IPS-NIHi7 (cell line): Measurements from ENCODE around the gene HTR3D.
A peak's percentile ranks its signal among the peaks of the same experiment; 100 is the strongest.
"Not testable (repeated sequence)": the region's sequence is repeated elsewhere in the genome, so short reads cannot be mapped to it uniquely, and the experiment has no call there.

ENCODE experiments used
- DNase-seq: peaks from one replicate; pipeline ENCODE4 v3.0.0; 2012; ENCODE audit warnings: mixed read lengths; ENCODE audit errors: extremely low spot score

The HTR3D gene

GRCh38 chr3:184068344-184068743, 36.8 kb downstream of the HTR3D start:
- DNase-seq = no peak

- DNase-seq = not testable (repeated sequence)
These were observed 39.6 kb downstream of the HTR3D start for GRCh38 chr3:184071142-184071541.

GRCh38 chr3:184073621-184074020, 42.1 kb downstream of the HTR3D start:
- DNase-seq = no peak

- DNase-seq = no peak
These were observed 44.4 kb downstream of the HTR3D start for GRCh38 chr3:184075901-184076300.

GRCh38 chr3:184077881-184078280, 46.3 kb downstream of the HTR3D start:
- peak; percentile 49 for DNase-seq

GRCh38 chr3:184078851-184079250, 47.3 kb downstream of the HTR3D start:
- no peak for DNase-seq

GRCh38 chr3:184081116-184081830, 49.7 kb downstream of the HTR3D start:
- no peak for DNase-seq

GRCh38 chr3:184082034-184082433, 50.5 kb downstream of the HTR3D start:
- DNase-seq = no peak

- no peak for DNase-seq
These were observed 50.9 kb downstream of the HTR3D start for GRCh38 chr3:184082465-184082864.

- DNase-seq = no peak
These were observed 53.9 kb downstream of the HTR3D start for GRCh38 chr3:184085389-184085852.
